ENCODE measurements around the gene SCAP.

DNA sequence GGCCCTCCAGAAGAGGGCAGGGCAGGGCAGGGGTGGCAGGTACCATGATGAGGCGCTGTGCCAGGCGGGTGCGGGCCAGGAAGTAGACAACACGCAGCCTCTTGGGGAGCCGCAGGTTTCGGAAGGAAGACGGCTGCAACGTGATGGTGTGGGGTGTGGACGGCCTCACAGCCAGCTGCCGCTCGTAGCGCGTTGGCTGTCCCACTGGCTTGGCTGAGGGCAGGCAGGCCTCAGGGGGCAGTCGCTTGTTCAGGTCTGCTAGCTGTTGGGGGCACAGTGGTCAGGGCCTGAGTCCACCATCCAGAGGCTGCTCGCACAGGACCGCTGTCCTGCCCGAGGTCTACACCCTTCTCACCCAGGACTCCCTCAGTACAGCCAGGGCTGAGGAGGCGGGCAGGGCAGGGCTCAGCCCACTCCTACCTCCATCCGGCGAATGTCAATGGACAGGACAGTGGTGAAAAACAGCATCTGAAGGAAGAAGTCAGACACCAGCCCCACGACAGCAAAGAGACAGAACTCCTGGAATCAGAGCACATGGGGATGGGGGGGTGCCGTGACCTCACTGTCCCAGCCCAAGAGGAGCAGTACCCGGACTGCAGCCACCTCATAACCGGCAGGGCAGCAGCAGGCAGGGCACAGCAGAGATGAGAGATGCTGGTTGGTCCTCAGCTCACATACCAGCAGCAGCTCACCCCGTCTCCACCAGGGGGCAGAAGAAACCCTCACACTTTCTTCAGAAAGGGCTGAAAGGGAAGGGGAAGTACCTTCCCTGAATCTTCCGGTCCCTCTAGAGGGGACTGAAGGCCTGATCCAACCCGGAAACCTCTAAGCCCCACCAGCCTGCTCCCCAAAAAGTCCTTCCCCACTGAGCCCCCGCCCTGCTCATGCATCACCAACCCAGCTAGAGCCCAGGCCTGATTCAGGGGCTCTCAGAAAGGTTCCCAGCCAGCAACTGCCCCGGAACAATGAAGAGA lies 54.9 kb downstream of the SCAP start:
- TF ChIP-seq, protein P1, sequence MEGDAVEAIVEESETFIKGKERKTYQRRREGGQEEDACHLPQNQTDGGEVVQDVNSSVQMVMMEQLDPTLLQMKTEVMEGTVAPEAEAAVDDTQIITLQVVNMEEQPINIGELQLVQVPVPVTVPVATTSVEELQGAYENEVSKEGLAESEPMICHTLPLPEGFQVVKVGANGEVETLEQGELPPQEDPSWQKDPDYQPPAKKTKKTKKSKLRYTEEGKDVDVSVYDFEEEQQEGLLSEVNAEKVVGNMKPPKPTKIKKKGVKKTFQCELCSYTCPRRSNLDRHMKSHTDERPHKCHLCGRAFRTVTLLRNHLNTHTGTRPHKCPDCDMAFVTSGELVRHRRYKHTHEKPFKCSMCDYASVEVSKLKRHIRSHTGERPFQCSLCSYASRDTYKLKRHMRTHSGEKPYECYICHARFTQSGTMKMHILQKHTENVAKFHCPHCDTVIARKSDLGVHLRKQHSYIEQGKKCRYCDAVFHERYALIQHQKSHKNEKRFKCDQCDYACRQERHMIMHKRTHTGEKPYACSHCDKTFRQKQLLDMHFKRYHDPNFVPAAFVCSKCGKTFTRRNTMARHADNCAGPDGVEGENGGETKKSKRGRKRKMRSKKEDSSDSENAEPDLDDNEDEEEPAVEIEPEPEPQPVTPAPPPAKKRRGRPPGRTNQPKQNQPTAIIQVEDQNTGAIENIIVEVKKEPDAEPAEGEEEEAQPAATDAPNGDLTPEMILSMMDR (IDR thresholded peaks at IDR 0.05): peak; percentile 76 to 97 (median 94)
- no peak for TF ChIP-seq POLR2AphosphoS5 (IDR thresholded peaks at IDR 0.05)
- TF ChIP-seq POLR2A (IDR thresholded peaks at IDR 0.05): no peak
